AG04450 (cell line): Measurements from ENCODE around the gene GCNT4. TPM values are rescaled to one million over a fixed set of nuclear protein-coding genes. Genes with fewer than 3 reads are reported as not detected.

Experiments used
- CTCF ChIA-PET: fragments of 300-600, 350-600 bp; formaldehyde crosslinking; extraction: SDS; loops from one replicate; lab custom pipeline; 2022; ENCODE audit warnings: antibody characterized with exemption, inconsistent platforms; lab: Charles Lee
- POLR2A ChIA-PET: fragments of 350-600 bp; formaldehyde crosslinking; extraction: SDS; loops from one replicate; lab custom pipeline; 2021; ENCODE audit warnings: antibody characterized with exemption, inconsistent platforms; lab: Yijun Ruan, JAX
- DNase-seq: peaks from one replicate; pipeline ENCODE4 v3.0.0-alpha.2; 2011; ENCODE audit warnings: low read depth, low spot score
- H3K27ac ChIP-seq: one replicate; pipeline ENCODE4 v1.5.1; 2012; ENCODE audit warnings: low read depth, low read length, control low read depth
- H3K27me3 ChIP-seq: one replicate; pipeline ENCODE4 v1.6.0; 2012; ENCODE audit warnings: low read length; ENCODE audit not compliant: control insufficient read depth, insufficient read depth
- H3K4me3 ChIP-seq: 2 replicates; pipeline ENCODE4 v1.5.1; 2011; ENCODE audit warnings: mild to moderate bottlenecking, low read depth, low read length, control low read depth
- H3K9me3 ChIP-seq: 2 replicates; pipeline ENCODE4 v1.5.1; 2012; ENCODE audit warnings: low read length; ENCODE audit not compliant: control insufficient read depth, insufficient read depth
- CTCF ChIP-seq: IDR thresholded peaks from 2 replicates; pipeline ENCODE4 v1.5.1; 2011; ENCODE audit warnings: low read depth, low read length, control low read depth, inconsistent platforms
- polyA plus RNA-seq: library from polyadenylated mRNA; depleted of rRNA; stranded (reverse); fragments of >200 nt; gene quantifications from 2 replicates; pipeline ENCODE4 v1.2.3, GENCODE V29; 2011

Gene GCNT4
- polyA plus RNA-seq, 1 experiment: 0.77 TPM

GRCh38 chr5:75071100-75071499 is 18.7 kb upstream of the GCNT4 start:
- Histone ChIP-seq H3K9me3 (no peaks in the 10 kb centered on the region), H3K27me3 (peaks cover 3% of the 10 kb centered on the region), H3K27ac (no peak overlapping the region), H3K4me3 (no peak overlapping the region)
- ChIA-PET POLR2A (no interaction called here), CTCF (interaction anchor here (0.7 to 1.5 kb wide), 2 partner anchors 145 to 165 kb away, joined by 3 to 4 read pairs; no protein-coding TSS in a partner anchor)
- TF ChIP-seq CTCF: no peak
- no peak for DNase-seq

- DNase-seq: no peak
- TF ChIP-seq CTCF: no peak
- no peaks in the 10 kb centered on the region for H3K27me3 ChIP-seq
- no peaks in the 10 kb centered on the region for H3K9me3 ChIP-seq
- H3K4me3 ChIP-seq: no peak overlapping the region
- no peak overlapping the region for H3K27ac ChIP-seq
- CTCF ChIA-PET: no interaction called here
- POLR2A ChIA-PET: no interaction called here
These were observed 15.1 kb upstream of the GCNT4 start for GRCh38 chr5:75067434-75067833.

- H3K4me3 ChIP-seq: no peak overlapping the region
- no peak for TF ChIP-seq CTCF
- ChIA-PET CTCF (no interaction called here), POLR2A (no interaction called here)
- no peak for DNase-seq
- H3K9me3 ChIP-seq: no peaks in the 10 kb centered on the region
- H3K27me3 ChIP-seq: no peaks in the 10 kb centered on the region
- H3K27ac ChIP-seq: no peak overlapping the region
These were observed 10.7 kb upstream of the GCNT4 start for GRCh38 chr5:75062925-75063531.

- CTCF ChIA-PET: interaction anchor here (1.0 to 1.5 kb wide), 2 partner anchors 9 to 11 kb away, joined by 3 to 11 read pairs; no protein-coding TSS in a partner anchor
- POLR2A ChIA-PET: no interaction called here
- H3K27me3 ChIP-seq: no peaks in the 10 kb centered on the region
- H3K27ac ChIP-seq: no peak overlapping the region
- H3K9me3 ChIP-seq: no peaks in the 10 kb centered on the region
- no peak overlapping the region for H3K4me3 ChIP-seq
- no peak for DNase-seq
- TF ChIP-seq CTCF: no peak
These were observed 7.7 kb upstream of the GCNT4 start for GRCh38 chr5:75059912-75060545.

GRCh38 chr5:75058986-75059535 is 6.7 kb upstream of the GCNT4 start:
- ChIA-PET POLR2A (no interaction called here), CTCF (interaction anchor here (1.5 kb wide), 1 partner anchor 9 kb away, joined by 11 read pairs; no protein-coding TSS in a partner anchor)
- no peak for TF ChIP-seq CTCF
- Histone ChIP-seq H3K9me3 (no peaks in the 10 kb centered on the region), H3K27ac (no peak overlapping the region), H3K27me3 (peaks cover 4% of the 10 kb centered on the region), H3K4me3 (no peak overlapping the region)
- DNase-seq: no peak
